ENCODE data around the gene MAP2K1.
"Not testable (repeated sequence)": the region's sequence is repeated elsewhere in the genome, so short reads cannot be mapped to it uniquely, and the experiment has no call there.

MAP2K1 gene

GRCh38 chr15:66378814-66379430, 7.8 kb upstream of the MAP2K1 start:
- H3K9ac ChIP-seq (ENCODE audit: low read depth, low read length): no peak overlapping the region
- no peak overlapping the region for H3K4me3 ChIP-seq (ENCODE audit: low read length)
- no peaks in the 10 kb centered on the region for H3K4me1 ChIP-seq (ENCODE audit: insufficient read depth, low read length)
- H3K27ac ChIP-seq (ENCODE audit: low read depth, low read length): no peak overlapping the region
- 0 out of 2 replicates have a peak, but pooled peaks cover 2% of the 10 kb centered on the region for H3K9me3 ChIP-seq (ENCODE audit: insufficient read depth, low read depth, low read length)
- no peaks in the 10 kb centered on the region for H3K36me3 ChIP-seq (ENCODE audit: insufficient read depth, low read length)
- no peaks in the 10 kb centered on the region for H3K27me3 ChIP-seq (ENCODE audit: insufficient read depth, low read length)
- WGBS: 88% methylated on average over 7 of the region's 7 CpGs

- not testable (repeated sequence) for H3K36me3 ChIP-seq (ENCODE audit: insufficient read depth, low read length); H3K9me3 ChIP-seq (ENCODE audit: insufficient read depth, low read depth, low read length); H3K4me1 ChIP-seq (ENCODE audit: insufficient read depth, low read length); H3K4me3 ChIP-seq (ENCODE audit: low read length); H3K27ac ChIP-seq (ENCODE audit: low read depth, low read length); H3K27me3 ChIP-seq (ENCODE audit: insufficient read depth, low read length); H3K9ac ChIP-seq (ENCODE audit: low read depth, low read length)
- WGBS: 96% methylated on average over 2 of the region's 2 CpGs
These were observed 5.3 kb upstream of the MAP2K1 start for GRCh38 chr15:66381376-66381775.

GRCh38 chr15:66387163-66388042, 691 bp downstream of the MAP2K1 start:
- peak overlapping the region; percentile 75; the same call in 1 of the 2 replicates for H3K27ac ChIP-seq (ENCODE audit: low read depth, low read length)

GRCh38 chr15:66388043-66388363, 1.3 kb downstream of the MAP2K1 start:
- Histone ChIP-seq H3K9ac (ENCODE audit: low read depth, low read length) (peak overlapping the region; percentile 76), H3K36me3 (ENCODE audit: insufficient read depth, low read length) (peaks cover 15% of the 10 kb centered on the region), H3K27ac (ENCODE audit: low read depth, low read length) (no peak overlapping the region), H3K4me3 (ENCODE audit: low read length) (peak overlapping the region; percentile 91), H3K27me3 (ENCODE audit: insufficient read depth, low read length) (no peaks in the 10 kb centered on the region), H3K4me1 (ENCODE audit: insufficient read depth, low read length) (peaks cover 17% of the 10 kb centered on the region), H3K9me3 (ENCODE audit: insufficient read depth, low read depth, low read length) (no peaks in the 10 kb centered on the region)
- 27% methylated on average over 3 of the region's 3 CpGs for WGBS

More at GRCh38 chr15:66387163-66388042, 691 bp downstream of the MAP2K1 start:
- H3K36me3 ChIP-seq (ENCODE audit: insufficient read depth, low read length): peaks cover 15% of the 10 kb centered on the region
- H3K27me3 ChIP-seq (ENCODE audit: insufficient read depth, low read length): no peaks in the 10 kb centered on the region
- H3K9me3 ChIP-seq (ENCODE audit: insufficient read depth, low read depth, low read length): no peaks in the 10 kb centered on the region
- peaks cover 17% of the 10 kb centered on the region for H3K4me1 ChIP-seq (ENCODE audit: insufficient read depth, low read length)
- peak overlapping the region; percentile 76 for H3K9ac ChIP-seq (ENCODE audit: low read depth, low read length)
- peak overlapping the region; percentile 91 for H3K4me3 ChIP-seq (ENCODE audit: low read length)
- WGBS: under 1% methylated on average over 62 of the region's 62 CpGs

GRCh38 chr15:66388576-66388975, 1.9 kb downstream of the MAP2K1 start:
- Histone ChIP-seq H3K9me3 (ENCODE audit: insufficient read depth, low read depth, low read length) (no peaks in the 10 kb centered on the region), H3K9ac (ENCODE audit: low read depth, low read length) (no peak overlapping the region), H3K4me1 (ENCODE audit: insufficient read depth, low read length) (peaks cover 17% of the 10 kb centered on the region), H3K27ac (ENCODE audit: low read depth, low read length) (no peak overlapping the region), H3K27me3 (ENCODE audit: insufficient read depth, low read length) (no peaks in the 10 kb centered on the region), H3K4me3 (ENCODE audit: low read length) (peak overlapping the region; percentile 91), H3K36me3 (ENCODE audit: insufficient read depth, low read length) (peaks cover 15% of the 10 kb centered on the region)
- 96% methylated on average over 5 of the region's 5 CpGs for WGBS

- H3K36me3 ChIP-seq (ENCODE audit: insufficient read depth, low read length): peaks cover 15% of the 10 kb centered on the region
- H3K9me3 ChIP-seq (ENCODE audit: insufficient read depth, low read depth, low read length): no peaks in the 10 kb centered on the region
- no peaks in the 10 kb centered on the region for H3K27me3 ChIP-seq (ENCODE audit: insufficient read depth, low read length)
- H3K27ac ChIP-seq (ENCODE audit: low read depth, low read length): no peak overlapping the region
- peaks cover 17% of the 10 kb centered on the region for H3K4me1 ChIP-seq (ENCODE audit: insufficient read depth, low read length)
- peak overlapping the region; percentile 91; the same call in 1 of the 2 replicates for H3K4me3 ChIP-seq (ENCODE audit: low read length)
- WGBS: 96% methylated on average over 14 of the region's 14 CpGs
- H3K9ac ChIP-seq (ENCODE audit: low read depth, low read length): no peak overlapping the region
These were observed 2.6 kb downstream of the MAP2K1 start for GRCh38 chr15:66389098-66389858.

- H3K4me3 ChIP-seq (ENCODE audit: low read length): no peak overlapping the region
- H3K36me3 ChIP-seq (ENCODE audit: insufficient read depth, low read length): peaks cover 15% of the 10 kb centered on the region
- no peaks in the 10 kb centered on the region for H3K27me3 ChIP-seq (ENCODE audit: insufficient read depth, low read length)
- peaks cover 17% of the 10 kb centered on the region for H3K4me1 ChIP-seq (ENCODE audit: insufficient read depth, low read length)
- H3K9me3 ChIP-seq (ENCODE audit: insufficient read depth, low read depth, low read length): no peaks in the 10 kb centered on the region
- H3K27ac ChIP-seq (ENCODE audit: low read depth, low read length): no peak overlapping the region
- H3K9ac ChIP-seq (ENCODE audit: low read depth, low read length): no peak overlapping the region
These were observed 3.2 kb downstream of the MAP2K1 start for GRCh38 chr15:66389859-66390381.

GRCh38 chr15:66390678-66391077, 4.0 kb downstream of the MAP2K1 start:
- H3K36me3 ChIP-seq (ENCODE audit: insufficient read depth, low read length): peaks cover 15% of the 10 kb centered on the region
- no peaks in the 10 kb centered on the region for H3K9me3 ChIP-seq (ENCODE audit: insufficient read depth, low read depth, low read length)
- H3K9ac ChIP-seq (ENCODE audit: low read depth, low read length): no peak overlapping the region
- H3K27me3 ChIP-seq (ENCODE audit: insufficient read depth, low read length): no peaks in the 10 kb centered on the region
- H3K4me3 ChIP-seq (ENCODE audit: low read length): no peak overlapping the region
- H3K4me1 ChIP-seq (ENCODE audit: insufficient read depth, low read length): peaks cover 17% of the 10 kb centered on the region
- 84% methylated on average over 1 of the region's 1 CpG for WGBS
- no peak overlapping the region for H3K27ac ChIP-seq (ENCODE audit: low read depth, low read length)

GRCh38 chr15:66393037-66393436, 6.3 kb downstream of the MAP2K1 start:
- not testable (repeated sequence) for H3K27me3 ChIP-seq (ENCODE audit: insufficient read depth, low read length); H3K27ac ChIP-seq (ENCODE audit: low read depth, low read length); H3K9ac ChIP-seq (ENCODE audit: low read depth, low read length); H3K4me3 ChIP-seq (ENCODE audit: low read length); H3K9me3 ChIP-seq (ENCODE audit: insufficient read depth, low read depth, low read length)
- Histone ChIP-seq H3K36me3 (ENCODE audit: insufficient read depth, low read length) (peaks cover 18% of the 10 kb centered on the region), H3K4me1 (ENCODE audit: insufficient read depth, low read length) (peaks cover 15% of the 10 kb centered on the region)
- WGBS: 96% methylated on average over 1 of the region's 1 CpG

GRCh38 chr15:66394472-66394871, 7.8 kb downstream of the MAP2K1 start:
- no peak overlapping the region for H3K4me3 ChIP-seq (ENCODE audit: low read length)
- H3K36me3 ChIP-seq (ENCODE audit: insufficient read depth, low read length): peaks cover 18% of the 10 kb centered on the region
- H3K9ac ChIP-seq (ENCODE audit: low read depth, low read length): no peak overlapping the region
- no peaks in the 10 kb centered on the region for H3K9me3 ChIP-seq (ENCODE audit: insufficient read depth, low read depth, low read length)
- no peaks in the 10 kb centered on the region for H3K27me3 ChIP-seq (ENCODE audit: insufficient read depth, low read length)
- 91% methylated on average over 1 of the region's 1 CpG for WGBS
- H3K27ac ChIP-seq (ENCODE audit: low read depth, low read length): no peak overlapping the region
- H3K4me1 ChIP-seq (ENCODE audit: insufficient read depth, low read length): peaks cover 8% of the 10 kb centered on the region; the same call in 1 of the 2 replicates

GRCh38 chr15:66394915-66395314, 8.2 kb downstream of the MAP2K1 start:
- Histone ChIP-seq H3K9ac (ENCODE audit: low read depth, low read length) (no peak overlapping the region), H3K27ac (ENCODE audit: low read depth, low read length) (no peak overlapping the region), H3K27me3 (ENCODE audit: insufficient read depth, low read length) (no peaks in the 10 kb centered on the region), H3K36me3 (ENCODE audit: insufficient read depth, low read length) (peaks cover 14% of the 10 kb centered on the region), H3K4me3 (ENCODE audit: low read length) (no peak overlapping the region), H3K9me3 (ENCODE audit: insufficient read depth, low read depth, low read length) (no peaks in the 10 kb centered on the region), H3K4me1 (ENCODE audit: insufficient read depth, low read length) (peaks cover 5% of the 10 kb centered on the region; the same call in 1 of the 2 replicates)
- 100% methylated on average over 1 of the region's 1 CpG for WGBS

Data from HUES64 (cell line).